Stimulated activated CD4-positive, alpha-beta T cell treated with anti-CD3 and anti-CD28 coated beads, Interleukin-1b, Interleukin-23, amount 100 ng/mL, for 4 hours (primary cell): ENCODE data around the gene KIFAP3.
"Not testable (repeated sequence)": the region's sequence is repeated elsewhere in the genome, so short reads cannot be mapped to it uniquely, and the experiment has no call there.

Source experiments
- DNase-seq, 2 donors: peaks; one replicate each; pipeline ENCODE4 v3.0.0-alpha.2; 2020; ENCODE audit warnings: low read depth in 2 of 2

The KIFAP3 gene

GRCh38 chr1:170063109-170063826, 11.2 kb downstream of the KIFAP3 start:
- no peak for DNase-seq

GRCh38 chr1:170061676-170062075, 12.8 kb downstream of the KIFAP3 start:
- DNase-seq: not testable (repeated sequence)

- DNase-seq: not testable (repeated sequence)
Observed at GRCh38 chr1:170060015-170060520, 14.4 kb downstream of the KIFAP3 start.

GRCh38 chr1:170049176-170049800, 25.2 kb downstream of the KIFAP3 start:
- no peak for DNase-seq

DNA sequence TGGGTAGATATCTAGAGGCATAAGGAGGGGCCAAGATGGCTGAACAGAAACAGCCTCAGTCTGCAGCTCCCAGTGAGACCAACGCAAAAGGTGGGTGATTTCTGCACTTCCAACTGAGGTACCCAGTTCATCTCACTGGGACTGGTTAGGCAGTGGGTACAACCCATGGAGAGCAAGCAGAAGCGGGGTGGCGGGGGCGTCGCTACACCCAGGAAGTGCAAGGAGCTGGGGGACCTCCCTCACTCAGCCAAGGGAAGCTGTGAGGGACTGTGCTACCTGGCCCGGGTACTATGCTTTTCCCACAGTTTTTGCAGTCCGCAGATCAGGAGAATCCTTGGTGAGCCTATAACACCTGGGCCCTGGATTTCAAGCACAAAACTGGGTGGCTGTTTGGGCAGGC, 26.0 kb downstream of the KIFAP3 start:
- DNase-seq: no peak

DNA sequence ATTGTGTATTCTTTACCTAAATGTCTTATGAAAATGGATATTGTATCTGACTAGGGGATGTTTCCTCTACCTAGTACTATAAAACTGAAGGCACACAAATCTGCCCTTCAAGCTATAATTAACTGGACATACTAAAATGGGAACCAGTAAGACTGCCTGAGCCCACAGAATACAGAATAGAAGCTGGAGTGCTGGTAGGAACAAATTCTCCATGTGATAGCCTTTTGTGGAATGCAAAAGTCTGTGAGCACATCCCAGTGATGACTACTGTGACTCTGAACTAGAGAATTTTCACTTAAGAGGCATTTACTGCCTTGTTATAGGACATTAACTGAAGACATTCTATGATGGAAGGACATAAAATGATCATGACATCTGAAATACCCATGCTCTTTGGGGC, 30.3 kb downstream of the KIFAP3 start:
- no peak for DNase-seq

GRCh38 chr1:170041423-170042192, 32.9 kb downstream of the KIFAP3 start:
- DNase-seq: no peak

DNA sequence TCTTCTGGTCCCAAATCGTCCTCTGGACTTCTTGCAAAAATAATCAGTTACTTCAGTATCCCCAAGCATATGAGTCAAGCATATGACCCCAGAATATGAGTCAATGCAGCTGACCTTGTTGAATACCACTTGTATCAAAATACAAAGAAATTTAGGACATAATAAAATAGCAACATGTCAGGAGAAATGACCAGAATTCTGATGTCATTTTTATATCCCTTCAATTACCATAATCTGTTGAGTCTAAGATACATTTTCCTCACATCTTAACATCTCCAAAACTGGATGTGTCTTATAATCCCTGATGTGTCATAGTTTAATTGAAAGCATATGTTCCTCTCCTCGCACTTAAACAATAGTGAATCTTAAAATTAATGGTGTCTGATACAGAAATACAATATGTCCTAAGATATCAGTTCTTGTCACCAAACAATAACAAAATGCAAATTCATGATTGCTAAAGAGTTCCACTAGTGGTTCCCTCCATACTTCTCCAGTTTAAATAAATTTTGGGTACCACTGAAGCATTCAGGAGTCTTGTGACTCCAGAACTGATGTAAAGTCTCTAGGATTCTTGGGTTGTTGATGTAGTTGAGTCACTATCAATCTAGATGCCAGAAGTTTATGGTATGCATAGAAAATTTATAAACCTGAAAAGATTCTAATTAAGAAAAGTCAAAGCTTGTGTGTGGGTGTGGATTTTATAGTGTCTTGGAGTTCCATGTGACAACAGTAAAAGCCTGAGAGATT, 41.8 kb downstream of the KIFAP3 start:
- DNase-seq: no peak

DNA sequence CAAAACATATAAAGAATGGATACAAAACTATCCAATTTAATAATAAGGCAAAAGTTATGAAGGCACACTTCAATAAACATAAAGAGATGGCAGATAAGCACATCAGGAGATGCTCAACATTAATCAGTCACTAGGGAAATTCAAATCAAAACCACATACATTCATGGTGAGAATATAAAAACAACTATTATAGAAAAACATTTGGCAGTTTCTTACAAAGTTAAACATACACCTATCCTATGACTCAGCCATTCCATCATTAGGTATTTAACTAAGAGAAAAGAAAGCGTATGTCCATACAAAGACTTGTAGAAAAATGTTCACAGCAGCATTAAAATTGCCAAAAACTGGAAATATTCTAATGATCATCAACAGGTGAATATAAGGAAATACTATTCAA, 44.3 kb downstream of the KIFAP3 start:
- DNase-seq: no peak

- DNase-seq: no peak
Observed at GRCh38 chr1:170027760-170028159, 46.7 kb downstream of the KIFAP3 start.

DNA sequence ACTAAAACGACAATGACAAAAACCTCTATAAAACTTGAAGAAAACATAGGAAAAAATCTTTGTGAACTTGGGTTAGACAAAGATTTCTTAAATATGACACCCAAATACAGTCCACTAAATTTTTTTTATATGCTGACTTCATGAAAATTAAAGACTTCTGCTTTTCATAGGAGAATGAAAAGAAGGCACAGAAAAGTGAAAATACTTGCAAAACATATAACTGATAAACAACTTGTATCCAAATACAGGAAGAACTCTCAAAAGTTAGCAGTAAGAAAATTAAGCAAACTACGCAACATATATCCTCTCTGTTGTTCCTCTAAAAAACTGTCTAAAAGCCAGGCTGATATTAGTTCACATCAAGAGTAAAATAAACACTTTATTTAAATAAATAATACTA, 53.6 kb downstream of the KIFAP3 start:
- DNase-seq: no peak

DNA sequence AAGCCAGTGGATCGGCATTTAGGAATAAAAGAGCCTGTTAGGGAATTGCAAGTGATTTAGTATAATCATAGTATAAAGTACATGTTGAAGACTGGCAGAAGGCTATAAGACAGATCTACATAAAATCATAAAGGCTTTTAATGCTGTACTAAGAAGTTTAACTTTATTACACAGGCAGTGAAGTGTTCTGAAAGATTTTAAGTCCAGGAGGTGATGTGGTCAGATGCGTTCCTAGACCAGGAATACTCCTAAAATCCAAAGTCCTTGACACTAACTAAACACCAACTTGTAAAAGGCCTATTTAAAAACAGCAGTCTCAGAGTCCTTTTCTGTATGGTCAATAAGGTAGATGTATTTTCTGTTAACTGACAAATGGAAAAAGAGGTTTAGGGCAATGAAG, 57.0 kb downstream of the KIFAP3 start:
- DNase-seq: no peak

GRCh38 chr1:170012920-170013319, 61.6 kb downstream of the KIFAP3 start:
- no peak for DNase-seq

- no peak for DNase-seq
Observed at GRCh38 chr1:170010443-170010842, 64.1 kb downstream of the KIFAP3 start.

- DNase-seq: no peak
Observed at GRCh38 chr1:170009551-170009950, 64.9 kb downstream of the KIFAP3 start.

- not testable (repeated sequence) for DNase-seq
Observed at GRCh38 chr1:170008745-170009144, 65.8 kb downstream of the KIFAP3 start.

- not testable (repeated sequence) for DNase-seq
Observed at GRCh38 chr1:170003270-170003835, 71.1 kb downstream of the KIFAP3 start.

- no peak for DNase-seq
Observed at GRCh38 chr1:170001266-170001665, 73.2 kb downstream of the KIFAP3 start.

DNA sequence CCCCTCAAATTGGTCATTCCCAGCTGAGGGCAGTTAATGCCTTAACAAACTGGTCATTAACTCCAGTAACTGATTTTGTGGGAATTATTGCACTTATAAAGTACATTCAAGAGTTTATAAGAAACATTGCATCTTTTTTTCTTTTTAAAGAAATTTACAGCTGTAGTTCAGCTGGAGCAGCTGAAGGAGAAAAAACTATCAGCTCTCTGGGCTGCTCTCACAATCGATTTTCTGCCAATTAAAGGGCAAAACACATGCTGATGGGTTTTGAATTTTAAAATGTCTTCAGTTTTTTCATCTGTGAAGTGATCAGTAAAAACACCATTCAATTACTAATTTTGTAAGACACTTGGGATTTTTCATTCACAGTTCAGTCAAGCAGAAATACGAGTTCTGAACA, 74.7 kb downstream of the KIFAP3 start:
- DNase-seq: no peak

DNA sequence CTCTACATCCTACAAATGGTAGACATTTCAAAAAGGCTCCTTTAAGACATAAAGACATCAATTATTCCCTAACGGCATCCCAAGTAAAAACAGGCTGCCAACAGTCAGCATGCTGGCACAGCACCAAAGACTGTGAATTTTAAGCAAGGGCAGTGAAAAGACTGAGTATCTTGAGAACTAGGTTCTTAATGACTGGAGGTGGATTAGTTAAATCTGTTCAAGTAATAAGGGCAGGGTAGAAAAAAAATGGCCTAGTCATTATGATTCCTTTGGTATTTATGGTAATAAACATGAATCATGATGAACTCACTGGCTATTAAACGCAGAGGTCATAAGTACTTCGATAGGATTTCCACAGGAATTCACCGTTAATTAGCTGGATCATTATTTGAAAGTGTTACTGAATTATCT, 75.2 kb downstream of the KIFAP3 start:
- no peak for DNase-seq

DNA sequence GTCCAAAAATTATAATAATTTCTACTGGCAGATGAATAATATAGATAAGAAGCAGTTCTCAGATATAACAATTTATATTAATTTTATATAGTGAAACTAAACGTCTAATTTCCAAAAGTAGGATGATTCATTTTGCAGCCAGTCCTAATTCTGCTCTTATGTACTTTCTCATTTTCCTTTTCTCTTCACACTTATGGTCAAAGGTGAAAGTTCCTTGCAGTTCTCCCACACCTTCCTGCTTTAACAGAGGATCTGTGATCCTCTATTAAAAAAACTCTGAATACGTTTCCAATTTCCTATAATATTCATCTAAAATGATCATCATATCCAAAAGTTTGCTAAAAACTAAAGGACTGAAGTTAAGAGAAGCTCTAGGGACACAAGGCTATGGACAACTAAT, 78.5 kb downstream of the KIFAP3 start:
- no peak for DNase-seq

DNA sequence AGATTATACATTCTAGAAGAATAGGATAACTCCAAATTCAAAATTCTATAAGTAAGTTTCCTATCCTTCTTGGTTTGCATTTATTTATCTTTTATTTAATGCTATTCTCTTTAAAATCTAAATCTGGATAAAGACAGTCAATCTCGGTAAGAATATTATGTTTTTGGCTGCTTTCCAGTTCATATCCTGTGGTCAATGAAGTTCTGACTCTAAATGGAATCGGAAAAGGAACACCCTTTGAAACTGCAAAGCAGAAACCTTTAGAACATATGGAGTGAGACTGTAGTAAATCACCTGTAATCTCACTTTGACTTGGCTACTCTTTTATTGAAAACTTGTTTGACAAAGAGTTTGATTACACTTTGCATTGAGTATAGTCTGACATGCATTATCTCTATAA, 85.2 kb downstream of the KIFAP3 start:
- no peak for DNase-seq
